ENCODE data around the gene SPECC1. TPM values are rescaled to one million over a fixed set of nuclear protein-coding genes. Genes with fewer than 3 reads are reported as not detected.
A peak's percentile ranks its signal among the peaks of the same experiment; 100 is the strongest.

SPECC1 gene
- total RNA-seq, 1 experiment from 2014 or later = 103 TPM

GRCh38 chr17:20189302-20189701, 180.1 kb downstream of the SPECC1 start (continued):
- no peak for TF ChIP-seq SMAD4 (CRISPR knock-in tag; IDR thresholded peaks at IDR 0.05)
- TF ChIP-seq GRHL2 (CRISPR knock-in tag; IDR thresholded peaks at IDR 0.05; ENCODE audit: insufficient replicate concordance, severe bottlenecking) = no peak
- no peak for TF ChIP-seq ESRRA (CRISPR knock-in tag; IDR thresholded peaks at IDR 0.05; ENCODE audit: borderline replicate concordance)
- no peak for TF ChIP-seq ZNF263 (CRISPR knock-in tag; IDR thresholded peaks at IDR 0.05; ENCODE audit: low read depth)
- TF ChIP-seq ARID4B (CRISPR knock-in tag; IDR thresholded peaks at IDR 0.05; ENCODE audit: borderline replicate concordance) = no peak
- TF ChIP-seq PRRX2 (CRISPR knock-in tag; IDR thresholded peaks at IDR 0.05) = no peak
- TF ChIP-seq ZBTB21 (CRISPR knock-in tag; IDR thresholded peaks at IDR 0.05; ENCODE audit: borderline replicate concordance) = no peak

- H3K4me3 Mint-ChIP-seq = peak overlapping the region; percentile 51
- H3K9me3 Mint-ChIP-seq = peaks cover 23% of the 10 kb centered on the region
- CTCF ChIA-PET = interaction anchor here (0.5 to 1.9 kb wide), 5 partner anchors 11 to 197 kb away, joined by 3 to 7 read pairs (median 3); no protein-coding TSS in a partner anchor
- H3K4me1 Mint-ChIP-seq = peaks cover 69% of the 10 kb centered on the region
- TF ChIP-seq E2F4 (CRISPR knock-in tag; IDR thresholded peaks at IDR 0.05; ENCODE audit: borderline replicate concordance, low read depth) (no peak), USF2 (CRISPR knock-in tag; IDR thresholded peaks at IDR 0.05) (no peak), ZNF121 (CRISPR knock-in tag; IDR thresholded peaks at IDR 0.05) (no peak), CTCF (IDR thresholded peaks at IDR 0.05) (no peak), CDX4 (CRISPR knock-in tag; IDR thresholded peaks at IDR 0.05; ENCODE audit: borderline replicate concordance) (no peak), ERG (CRISPR knock-in tag; IDR thresholded peaks at IDR 0.05) (no peak), NR2C2 (CRISPR knock-in tag; IDR thresholded peaks at IDR 0.05) (no peak), SMAD4 (CRISPR knock-in tag; IDR thresholded peaks at IDR 0.05) (no peak), MXD4 (CRISPR knock-in tag; IDR thresholded peaks at IDR 0.05; ENCODE audit: borderline replicate concordance) (no peak), ZMAT4 (CRISPR knock-in tag; IDR thresholded peaks at IDR 0.05) (no peak)
- H3K27ac Mint-ChIP-seq = peak overlapping the region; percentile 96
- peaks cover 24% of the 10 kb centered on the region for H3K36me3 Mint-ChIP-seq
- POLR2A ChIA-PET = interaction anchor here (2.2 kb wide), 1 partner anchor 34 kb away, joined by 9 read pairs; no protein-coding TSS in a partner anchor
- DNase-seq (ENCODE audit: low spot score) (no peak), ATAC-seq (no peak; the same call in 1 of the 2 replicates)
- H3K27me3 Mint-ChIP-seq (ENCODE audit: low read depth) = no peaks in the 10 kb centered on the region; the same call in 1 of the 2 replicates
Observed at GRCh38 chr17:20189979-20190378, 180.8 kb downstream of the SPECC1 start.
